Left lobe of liver (tissue), 2 donors: ENCODE results near the gene POLR1A. TPM values are rescaled to one million over a fixed set of nuclear protein-coding genes. Genes with fewer than 3 reads are reported as not detected.

Experiments
- ATAC-seq: fragments of 200-7000 bp; cut with Tn5 transposase; one replicate; pipeline ENCODE4 v1.9.1; 2020; ENCODE audit warnings: mild to moderate bottlenecking, moderate library complexity
- DNase-seq: peaks from one replicate; pipeline ENCODE4 v3.0.0-alpha.2; 2020; ENCODE audit warnings: low spot score
- total RNA-seq: library from RNA; stranded (reverse); gene quantifications from one replicate; pipeline ENCODE4 v1.2.1, GENCODE V29; 2021
- donor health status: DM: no; HTN: no; CAD: no; lungs with moderate emphysema.
- donor health status: DM: no; HTN: yes; CAD: no.

The POLR1A gene
- total RNA-seq, 1 donor from 2014 or later, result 12.1 TPM

GRCh38 chr2:86097114-86097896 is 8.4 kb downstream of the POLR1A start:
- no peak for ATAC-seq

DNA sequence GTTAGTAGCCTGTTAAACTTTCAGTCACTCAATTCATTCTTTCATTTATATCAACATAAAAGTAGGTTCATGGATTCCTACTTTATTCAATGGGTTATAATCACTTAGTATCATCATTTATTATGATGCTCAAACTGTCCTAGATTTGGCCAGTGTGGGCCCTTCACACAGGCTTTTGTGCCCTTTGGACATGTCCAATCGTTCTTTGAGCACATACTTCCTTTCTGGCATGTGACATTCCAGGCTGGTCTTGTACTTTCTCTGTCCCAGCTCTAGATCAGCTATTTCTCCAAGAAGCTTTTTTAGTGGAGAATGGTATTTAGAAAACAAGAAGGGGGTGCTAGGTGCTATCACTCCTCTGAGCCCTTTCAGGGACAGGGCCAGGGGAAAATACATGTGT is 11.5 kb downstream of the POLR1A start:
- DNase-seq (no peak), ATAC-seq (no peak)

More at GRCh38 chr2:86097114-86097896, 8.4 kb downstream of the POLR1A start:
- no peak for DNase-seq

- ATAC-seq (no peak), DNase-seq (no peak)
Observed at GRCh38 chr2:86087936-86088850, 17.5 kb downstream of the POLR1A start.

DNA sequence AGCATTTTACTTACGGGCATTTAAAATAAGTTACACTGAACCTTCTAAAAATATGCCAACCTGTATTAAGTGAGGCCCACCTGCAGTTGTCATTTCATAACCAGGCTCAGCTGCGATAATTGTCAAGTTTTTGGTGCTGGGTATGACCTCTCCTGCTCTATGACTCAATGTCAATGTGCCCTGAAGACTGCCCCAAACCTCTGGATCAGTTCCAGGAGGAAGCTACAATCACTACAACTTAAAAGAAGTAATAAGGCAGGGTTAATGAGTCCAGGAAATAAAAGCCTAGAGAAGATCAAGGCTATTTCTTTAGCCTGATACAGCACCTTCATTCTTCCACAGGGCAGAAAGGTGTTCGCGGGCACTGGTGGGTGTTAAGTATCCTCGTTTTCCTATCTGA is 22.9 kb downstream of the POLR1A start:
- ATAC-seq (no peak), DNase-seq (no peak)

- ATAC-seq (no peak), DNase-seq (no peak)
Observed at GRCh38 chr2:86081724-86082123, 24.0 kb downstream of the POLR1A start.

- peak; percentile 92 for ATAC-seq
- DNase-seq, result peak; percentile 80
Observed at GRCh38 chr2:86079981-86080911, 25.4 kb downstream of the POLR1A start.

DNA sequence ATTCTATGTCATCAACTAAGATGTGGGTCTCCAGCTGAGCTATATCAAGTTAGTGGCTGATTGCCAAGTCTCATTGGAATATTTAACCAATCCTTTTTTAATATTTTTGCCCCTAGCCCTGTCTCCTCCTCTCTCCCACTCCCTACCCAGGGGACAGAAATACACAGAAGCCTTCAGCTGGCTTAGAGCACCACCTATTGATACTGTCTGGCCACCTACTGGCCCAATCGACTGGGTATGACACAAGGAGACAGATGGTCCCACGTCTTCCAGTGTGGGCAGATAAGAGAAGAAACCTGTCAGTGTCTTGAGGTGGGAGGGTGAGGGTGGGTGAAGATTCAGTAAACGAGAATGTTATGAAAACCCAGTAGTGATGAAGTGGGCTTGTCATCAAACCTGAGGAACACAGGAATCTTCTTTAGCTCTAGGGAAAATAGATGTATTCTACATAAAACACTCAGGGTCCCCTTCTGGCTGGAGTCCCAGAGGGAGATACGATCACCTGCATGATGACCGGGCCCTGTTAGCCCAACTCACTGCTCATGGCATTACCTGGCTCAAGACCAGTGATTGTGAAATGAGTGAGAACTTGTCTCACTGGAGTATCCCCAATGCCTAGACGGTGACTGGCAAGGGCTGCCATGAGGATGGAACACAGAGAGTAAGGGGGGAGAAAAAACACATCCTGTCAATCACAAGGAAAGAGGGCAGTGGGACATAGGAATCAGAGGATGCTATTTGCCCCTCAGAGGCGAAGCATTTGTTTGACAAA is 26.7 kb downstream of the POLR1A start:
- DNase-seq (no peak), ATAC-seq (peak; percentile 74)

- ATAC-seq, result no peak
- DNase-seq, result no peak
Observed at GRCh38 chr2:86075886-86076285, 29.8 kb downstream of the POLR1A start.

GRCh38 chr2:86074811-86075210 is 30.9 kb downstream of the POLR1A start:
- no peak for DNase-seq
- no peak for ATAC-seq

GRCh38 chr2:86074256-86074655 is 31.4 kb downstream of the POLR1A start:
- no peak for DNase-seq
- ATAC-seq, result no peak

GRCh38 chr2:86073225-86073624 is 32.5 kb downstream of the POLR1A start:
- DNase-seq (no peak), ATAC-seq (peak; percentile 39)

- peak; percentile 96 for ATAC-seq
- peak; percentile 95 for DNase-seq
Observed at GRCh38 chr2:86072271-86072858, 33.3 kb downstream of the POLR1A start.

GRCh38 chr2:86070868-86071267 is 34.8 kb downstream of the POLR1A start:
- DNase-seq (no peak), ATAC-seq (no peak)

GRCh38 chr2:86069783-86070339 is 35.8 kb downstream of the POLR1A start:
- no peak for DNase-seq
- ATAC-seq, result no peak

GRCh38 chr2:86069091-86069685 is 36.5 kb downstream of the POLR1A start:
- DNase-seq (no peak), ATAC-seq (no peak)

- DNase-seq, result no peak
- ATAC-seq, result no peak
Observed at GRCh38 chr2:86068648-86069047, 37.0 kb downstream of the POLR1A start.

- DNase-seq (no peak), ATAC-seq (no peak)
Observed at GRCh38 chr2:86068136-86068588, 37.5 kb downstream of the POLR1A start.

DNA sequence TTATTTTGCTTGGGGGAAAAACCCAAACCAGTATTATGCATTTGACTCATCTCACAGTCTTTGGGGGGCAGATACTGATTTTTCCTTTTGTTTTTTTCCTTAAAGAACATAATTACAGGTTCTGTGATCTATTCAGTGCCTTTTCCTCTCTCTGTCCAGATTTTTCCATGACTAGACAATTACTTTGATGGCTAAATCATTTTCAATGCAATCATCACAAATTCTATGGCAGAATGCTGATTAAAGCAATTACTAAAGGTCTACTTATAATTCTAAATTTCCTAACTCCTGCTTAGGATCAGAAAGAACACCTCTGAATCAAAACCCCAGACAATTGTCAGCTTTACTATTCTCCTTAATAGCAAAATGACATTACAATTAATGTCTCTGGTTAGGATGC is 38.8 kb downstream of the POLR1A start:
- no peak for ATAC-seq
- DNase-seq, result no peak
